SU-DHL-6 (cell line): ENCODE data around the gene EYA2.

ENCODE experiments used
- H2AFZ ChIP-seq: fragments of 200-600 bp; sonication (generic); 2 replicates; pipeline ENCODE4 v1.6.1; 2014; ENCODE audit warnings: low read depth, mild to moderate bottlenecking, moderate library complexity, mixed read lengths, antibody characterized with exemption, low read length; ENCODE audit not compliant: severe bottlenecking
- H3F3A ChIP-seq: fragments of 200-600 bp; shearing (Covaris generic); 2 replicates; pipeline ENCODE4 v1.6.0; 2016; ENCODE audit warnings: antibody characterized with exemption, mild to moderate bottlenecking; ENCODE audit not compliant: insufficient read depth
- H3K27ac ChIP-seq: fragments of 200-600 bp; sonication (generic); 2 replicates; pipeline ENCODE4 v1.5.1; 2016; ENCODE audit warnings: low read depth, mild to moderate bottlenecking, low read length, moderate library complexity, mixed read lengths
- H3K27me3 ChIP-seq: fragments of 200-600 bp; sonication (generic), shearing (Covaris generic); 2 replicates; pipeline ENCODE4 v1.6.0; 2014; ENCODE audit warnings: mild to moderate bottlenecking, low read length
- H3K36me3 ChIP-seq: fragments of 200-600 bp; sonication (generic); 2 replicates; pipeline ENCODE4 v1.6.1; 2014; ENCODE audit warnings: mild to moderate bottlenecking, low read length, mixed read lengths
- H3K4me2 ChIP-seq: fragments of 300-600, 200-600 bp; shearing (Covaris generic), sonication (generic); 2 replicates; pipeline ENCODE4 v1.6.0; 2014; ENCODE audit warnings: low read length, low read depth, mild to moderate bottlenecking; ENCODE audit not compliant: poor library complexity, severe bottlenecking
- H3K4me3 ChIP-seq: fragments of 200-600 bp; sonication (generic); 2 replicates; pipeline ENCODE4 v1.5.1; 2014; ENCODE audit warnings: antibody characterized with exemption, low read length, mild to moderate bottlenecking, mixed read lengths; ENCODE audit not compliant: insufficient read depth, poor library complexity, severe bottlenecking
- H3K79me2 ChIP-seq: fragments of 200-600 bp; sonication (generic); 2 replicates; pipeline ENCODE4 v1.6.1; 2014; ENCODE audit warnings: mild to moderate bottlenecking, low read length, moderate library complexity; ENCODE audit not compliant: insufficient read depth
- H3K9ac ChIP-seq: fragments of 200-600 bp; sonication (generic); 2 replicates; pipeline ENCODE4 v1.7.0; 2014; ENCODE audit warnings: mild to moderate bottlenecking, low read length
- H3K9me2 ChIP-seq: fragments of 200-600 bp; sonication (generic); replicated peaks from 2 replicates; pipeline ENCODE4 v1.6.1; 2014; ENCODE audit warnings: low read length; ENCODE audit not compliant: insufficient read depth
- H3K9me3 ChIP-seq: fragments of 200-600 bp; sonication (generic); 2 replicates; pipeline ENCODE4 v1.6.1; 2014; ENCODE audit warnings: low read length, mixed read lengths; ENCODE audit not compliant: insufficient read depth
- H4K20me1 ChIP-seq: fragments of 200-600 bp; sonication (generic); 2 replicates; pipeline ENCODE4 v1.6.1; 2014; ENCODE audit warnings: low read depth, mild to moderate bottlenecking, antibody characterized with exemption, low read length, moderate library complexity, mixed read lengths
- CTCF ChIP-seq: fragments of 200-600 bp; sonication (generic); IDR thresholded peaks from one replicate; pipeline ENCODE4 v1.5.1; 2017; ENCODE audit warnings: antibody characterized with exemption, mild to moderate bottlenecking, low read length, moderate library complexity; ENCODE audit not compliant: insufficient read depth, poor library complexity, severe bottlenecking
- EZH2phosphoT487 ChIP-seq: fragments of 200-600 bp; sonication (generic), shearing (Covaris generic); conservative IDR thresholded peaks from 2 replicates; pipeline ENCODE4 v1.6.1; 2018; ENCODE audit warnings: mild to moderate bottlenecking, antibody characterized with exemption, low read length, moderate library complexity, mixed read lengths

The EYA2 gene

GRCh38 chr20:46905364-46906125 lies 10.9 kb downstream of the EYA2 start:
- Histone ChIP-seq H3K9me2 (no peaks in the 10 kb centered on the region), H4K20me1 (no peaks in the 10 kb centered on the region), H3K79me2 (no peaks in the 10 kb centered on the region), H3K27me3 (no peaks in the 10 kb centered on the region), H3K4me2 (no peak overlapping the region), H2AFZ (no peak overlapping the region), H3K36me3 (no peaks in the 10 kb centered on the region), H3K4me3 (no peak overlapping the region), H3F3A (no peaks in the 10 kb centered on the region), H3K27ac (no peak overlapping the region), H3K9me3 (no peaks in the 10 kb centered on the region), H3K9ac (no peak overlapping the region)
- TF ChIP-seq EZH2phosphoT487, result no peak
- no peak for TF ChIP-seq CTCF

- H3K9ac ChIP-seq, result no peak overlapping the region
Observed at GRCh38 chr20:46913329-46914044, 18.8 kb downstream of the EYA2 start.

GRCh38 chr20:46914789-46915379 lies 20.2 kb downstream of the EYA2 start:
- Histone ChIP-seq H3K79me2 (no peaks in the 10 kb centered on the region), H4K20me1 (no peaks in the 10 kb centered on the region), H3K27ac (no peak overlapping the region), H3K9ac (no peak overlapping the region), H2AFZ (no peak overlapping the region), H3K4me2 (no peak overlapping the region), H3K36me3 (no peaks in the 10 kb centered on the region), H3F3A (no peaks in the 10 kb centered on the region), H3K9me3 (no peaks in the 10 kb centered on the region), H3K27me3 (no peaks in the 10 kb centered on the region), H3K4me3 (no peak overlapping the region), H3K9me2 (no peaks in the 10 kb centered on the region)
- TF ChIP-seq EZH2phosphoT487, result no peak
- no peak for TF ChIP-seq CTCF

More at GRCh38 chr20:46913329-46914044, 18.8 kb downstream of the EYA2 start:
- Histone ChIP-seq H3K36me3 (no peaks in the 10 kb centered on the region), H3K27ac (no peak overlapping the region), H2AFZ (no peak overlapping the region), H3K27me3 (no peaks in the 10 kb centered on the region), H3F3A (no peaks in the 10 kb centered on the region), H3K9me3 (no peaks in the 10 kb centered on the region), H3K4me2 (no peak overlapping the region), H3K79me2 (no peaks in the 10 kb centered on the region), H3K9me2 (no peaks in the 10 kb centered on the region), H4K20me1 (no peaks in the 10 kb centered on the region), H3K4me3 (no peak overlapping the region)
- TF ChIP-seq EZH2phosphoT487 (no peak), CTCF (no peak)
